Trophoblast cell (in vitro differentiated cells and primary cell): Measurements from ENCODE around the gene GHITM.
"Not testable (repeated sequence)": the region's sequence is repeated elsewhere in the genome, so short reads cannot be mapped to it uniquely, and the experiment has no call there.

Source experiments
- DNase-seq, 2 donors: peaks; one replicate each; pipeline ENCODE4 v3.0.0-alpha.2; 2016
- H2AFZ ChIP-seq: 2 replicates; pipeline ENCODE4 v1.6.1; 2013; ENCODE audit warnings: low read length, moderate library complexity, mild to moderate bottlenecking; ENCODE audit not compliant: insufficient read depth, poor library complexity
- H2AK5ac ChIP-seq: 2 replicates; pipeline ENCODE4 v1.6.1; 2013; ENCODE audit warnings: mild to moderate bottlenecking, low read length
- H2BK120ac ChIP-seq: 2 replicates; pipeline ENCODE4 v1.6.1; 2013; ENCODE audit warnings: low read length, mild to moderate bottlenecking, moderate library complexity; ENCODE audit not compliant: insufficient read depth, poor library complexity
- H2BK12ac ChIP-seq: 2 replicates; pipeline ENCODE4 v1.6.1; 2013; ENCODE audit warnings: mild to moderate bottlenecking, low read length, moderate library complexity
- H2BK5ac ChIP-seq: 2 replicates; pipeline ENCODE4 v1.6.1; 2013; ENCODE audit warnings: low read length, low read depth, moderate library complexity, mild to moderate bottlenecking; ENCODE audit not compliant: poor library complexity
- H3K14ac ChIP-seq: 2 replicates; pipeline ENCODE4 v1.6.1; 2013; ENCODE audit warnings: mild to moderate bottlenecking, low read length
- H3K18ac ChIP-seq: 2 replicates; pipeline ENCODE4 v1.6.1; 2013; ENCODE audit warnings: mild to moderate bottlenecking, low read length
- H3K23ac ChIP-seq: 2 replicates; pipeline ENCODE4 v1.6.1; 2013; ENCODE audit warnings: low read length
- H3K27ac ChIP-seq: 2 replicates; pipeline ENCODE4 v1.5.1; 2013; ENCODE audit warnings: low read depth, mild to moderate bottlenecking, inconsistent platforms, low read length, moderate library complexity
- H3K27me3 ChIP-seq: 2 replicates; pipeline ENCODE4 v1.6.1; 2013; ENCODE audit warnings: inconsistent platforms, mild to moderate bottlenecking, low read length, moderate library complexity; ENCODE audit not compliant: insufficient read depth
- H3K36me3 ChIP-seq, 2 experiments: 1 replicate in 1 of 2; 2 replicates in 1 of 2; pipeline ENCODE4 v1.6.1; 2013; ENCODE audit warnings: low read length in 2 of 2, mild to moderate bottlenecking in 2 of 2, moderate library complexity in 1 of 2; ENCODE audit not compliant: insufficient read depth in 2 of 2, control insufficient read depth in 1 of 2
- H3K4ac ChIP-seq: 2 replicates; pipeline ENCODE4 v1.6.1; 2013; ENCODE audit warnings: low read depth, mild to moderate bottlenecking, low read length, moderate library complexity
- H3K4me1 ChIP-seq, 2 experiments: 1 replicate in 1 of 2; 2 replicates in 1 of 2; pipeline ENCODE4 v1.6.1; 2013; ENCODE audit warnings: low read length in 2 of 2, mild to moderate bottlenecking in 2 of 2, moderate library complexity in 1 of 2; ENCODE audit not compliant: insufficient read depth in 2 of 2, control insufficient read depth in 1 of 2
- H3K4me2 ChIP-seq: 2 replicates; pipeline ENCODE4 v1.6.1; 2013; ENCODE audit warnings: inconsistent platforms, mild to moderate bottlenecking, low read length, moderate library complexity
- H3K4me3 ChIP-seq: 2 replicates; pipeline ENCODE4 v1.5.1; 2013; ENCODE audit warnings: mild to moderate bottlenecking, low read depth, low read length, inconsistent platforms
- H3K79me1 ChIP-seq: one replicate; pipeline ENCODE4 v1.6.1; 2013; ENCODE audit warnings: low read length
- H3K79me2 ChIP-seq: 2 replicates; pipeline ENCODE4 v1.6.1; 2013; ENCODE audit warnings: low read length, mild to moderate bottlenecking; ENCODE audit not compliant: control insufficient read depth, insufficient read depth, poor library complexity
- H3K9ac ChIP-seq: 2 replicates; pipeline ENCODE4 v1.6.1; 2013; ENCODE audit warnings: mild to moderate bottlenecking, low read length
- H3K9me3 ChIP-seq: 2 replicates; pipeline ENCODE4 v1.6.1; 2013; ENCODE audit warnings: low read depth, mild to moderate bottlenecking, control low read depth, inconsistent platforms, low read length; ENCODE audit not compliant: insufficient read depth
- H4K12ac ChIP-seq: 2 replicates; pipeline ENCODE4 v1.6.1; 2013; ENCODE audit warnings: low read depth, mild to moderate bottlenecking, low read length, moderate library complexity
- H4K8ac ChIP-seq: 2 replicates; pipeline ENCODE4 v1.6.1; 2013; ENCODE audit warnings: low read depth, mild to moderate bottlenecking, low read length, moderate library complexity
- H4K91ac ChIP-seq: one replicate; pipeline ENCODE4 v1.6.1; 2013; ENCODE audit warnings: low read depth, mild to moderate bottlenecking, low read length, moderate library complexity
- WGBS: extraction: QIAGEN DNeasy Blood & Tissue Kit; methylation state at CpG from one replicate; pipeline ENCODE4 v1.1.7; 2013; ENCODE audit warnings: missing lambda C conversion rate; ENCODE audit not compliant: insufficient read length, insufficient coverage; ENCODE audit errors: extremely low coverage; 5-methylcytosine and 5-hydroxymethylcytosine counted together

Gene GHITM

GRCh38 chr10:84101042-84101441 is 38.3 kb upstream of the GHITM start:
- no peak overlapping the region for H2BK12ac ChIP-seq
- no peak overlapping the region for H2BK120ac ChIP-seq
- H3K18ac ChIP-seq: no peak overlapping the region
- no peaks in the 10 kb centered on the region for H3K36me3 ChIP-seq
- H3K27ac ChIP-seq: no peak overlapping the region
- H4K91ac ChIP-seq: no peak overlapping the region
- WGBS: no CpG with 5 or more reads among the region's 2 CpGs
- no peak overlapping the region for H3K23ac ChIP-seq
- DNase-seq: no peak
- no peak overlapping the region for H3K4ac ChIP-seq
- no peaks in the 10 kb centered on the region for H3K4me1 ChIP-seq
- H3K14ac ChIP-seq: no peak overlapping the region
- no peak overlapping the region for H3K9ac ChIP-seq
- no peak overlapping the region for H4K12ac ChIP-seq
- H3K27me3 ChIP-seq: no peaks in the 10 kb centered on the region
- H3K4me3 ChIP-seq: no peak overlapping the region
- H4K8ac ChIP-seq: no peak overlapping the region
- no peaks in the 10 kb centered on the region for H3K79me1 ChIP-seq
- no peak overlapping the region for H2AK5ac ChIP-seq
- H3K4me2 ChIP-seq: no peak overlapping the region
- H2AFZ ChIP-seq: no peak overlapping the region
- H3K9me3 ChIP-seq: no peaks in the 10 kb centered on the region
- no peak overlapping the region for H2BK5ac ChIP-seq
- H3K79me2 ChIP-seq: no peaks in the 10 kb centered on the region

DNA sequence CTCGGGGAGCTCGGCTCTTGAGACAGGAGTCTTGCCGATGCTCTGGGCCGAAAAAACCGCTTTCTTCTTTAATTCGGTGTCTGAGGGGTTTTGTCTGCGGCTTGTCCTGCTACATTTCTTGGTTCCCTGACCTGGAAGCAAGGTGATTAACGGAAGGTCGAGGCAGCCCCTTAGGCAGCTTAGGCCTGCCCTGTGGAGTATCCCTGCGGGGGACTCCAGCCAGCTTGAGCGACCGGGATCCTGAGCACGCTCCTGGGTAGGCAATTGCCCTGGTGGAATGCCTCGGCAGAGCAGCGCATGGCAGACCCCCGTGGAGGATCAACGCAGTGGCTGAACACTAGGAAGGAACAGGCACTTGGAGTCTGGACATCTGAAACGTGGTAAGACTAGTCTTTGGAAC is 30.5 kb upstream of the GHITM start:
- Histone ChIP-seq H2AK5ac (no peak overlapping the region), H4K12ac (no peak overlapping the region), H3K9me3 (no peaks in the 10 kb centered on the region), H3K18ac (no peak overlapping the region), H3K4me2 (no peak overlapping the region), H2BK12ac (no peak overlapping the region), H2BK5ac (no peak overlapping the region), H3K4me1 (no peaks in the 10 kb centered on the region), H3K27ac (no peak overlapping the region), H3K4me3 (no peak overlapping the region), H4K91ac (no peak overlapping the region), H2AFZ (no peak overlapping the region), H3K14ac (no peak overlapping the region), H3K23ac (no peak overlapping the region), H3K4ac (no peak overlapping the region), H3K9ac (no peak overlapping the region), H3K79me2 (no peaks in the 10 kb centered on the region), H4K8ac (no peak overlapping the region), H3K79me1 (no peaks in the 10 kb centered on the region), H3K27me3 (no peaks in the 10 kb centered on the region), H3K36me3 (no peaks in the 10 kb centered on the region), H2BK120ac (no peak overlapping the region)
- no CpG with 5 or more reads among the region's 18 CpGs for WGBS
- DNase-seq: no peak

GRCh38 chr10:84109772-84110171 is 29.5 kb upstream of the GHITM start:
- H3K14ac ChIP-seq, H2AK5ac ChIP-seq, H3K27ac ChIP-seq, H2BK12ac ChIP-seq, H3K27me3 ChIP-seq, H3K4me3 ChIP-seq, H3K23ac ChIP-seq, H4K12ac ChIP-seq, H3K36me3 ChIP-seq, H3K79me2 ChIP-seq, H2AFZ ChIP-seq, H4K8ac ChIP-seq, H3K79me1 ChIP-seq, H2BK5ac ChIP-seq, H3K9ac ChIP-seq, H3K4me2 ChIP-seq, H3K9me3 ChIP-seq, H3K18ac ChIP-seq, H3K4ac ChIP-seq, H4K91ac ChIP-seq, H3K4me1 ChIP-seq, H2BK120ac ChIP-seq, DNase-seq: not testable (repeated sequence)
- no CpG with 5 or more reads among the region's 9 CpGs for WGBS

DNA sequence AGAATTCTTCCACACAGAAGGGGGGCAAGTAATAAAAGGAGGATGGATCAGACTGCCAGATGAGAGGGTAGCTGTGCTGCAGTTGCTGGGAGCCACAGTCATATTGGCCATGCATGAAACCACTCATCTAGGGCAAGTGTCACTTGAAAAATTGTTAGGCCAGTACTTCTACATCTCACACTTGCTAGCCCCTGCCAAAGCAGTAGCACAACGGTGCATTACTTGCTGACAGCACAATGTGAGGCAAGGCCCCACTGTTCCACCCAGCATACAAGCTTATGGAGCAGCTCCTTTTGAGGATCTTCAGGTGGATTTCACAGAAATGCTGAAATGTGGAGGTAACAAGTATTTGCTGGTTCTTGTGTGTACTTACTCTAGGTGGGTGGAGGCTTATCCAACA is 25.8 kb upstream of the GHITM start:
- H3K27me3 ChIP-seq, H3K18ac ChIP-seq, H3K36me3 ChIP-seq, H3K27ac ChIP-seq, H4K12ac ChIP-seq, H2BK120ac ChIP-seq, H3K79me2 ChIP-seq, DNase-seq, H2AK5ac ChIP-seq, H3K9me3 ChIP-seq, H4K8ac ChIP-seq, H3K4ac ChIP-seq, H2AFZ ChIP-seq, H3K4me2 ChIP-seq, H3K4me3 ChIP-seq, H2BK5ac ChIP-seq, H3K9ac ChIP-seq, H3K4me1 ChIP-seq, H2BK12ac ChIP-seq, H4K91ac ChIP-seq, H3K79me1 ChIP-seq, H3K14ac ChIP-seq, H3K23ac ChIP-seq: not testable (repeated sequence)
- no CpG with 5 or more reads among the region's 1 CpG for WGBS
